Spleen (tissue), 7 donors: ENCODE measurements around the gene SUCO.
"Not testable (repeated sequence)": the region's sequence is repeated elsewhere in the genome, so short reads cannot be mapped to it uniquely, and the experiment has no call there.

Source experiments
- POLR2A ChIP-seq, 3 donors: fragments of 450-650 bp; IDR thresholded peaks; one replicate each; pipeline ENCODE4 v1.5.1; 2017; ENCODE audit warnings: antibody characterized with exemption in 3 of 3, mild to moderate bottlenecking in 1 of 3
- POLR2AphosphoS5 ChIP-seq, 3 donors: sonication (generic); formaldehyde crosslinking; IDR thresholded peaks; one replicate each; pipeline ENCODE4 v1.5.1; 2017; ENCODE audit warnings: antibody characterized with exemption in 3 of 3
- TF ChIP-seq, protein P1 (sequence below), 11 experiments: fragments of 200-600 bp in 7 of 11; fragments of 450-650 bp in 4 of 11; sonication (generic) in 4 of 11; IDR thresholded peaks in 8 of 11; conservative IDR thresholded peaks in 3 of 11; 1 replicate in 7 of 11; 2 replicates in 4 of 11; pipeline versions ENCODE4 v1.4.0 to v1.8.0; 2016 to 2021; ENCODE audit warnings: antibody characterized with exemption in 11 of 11, inconsistent platforms in 4 of 11, mild to moderate bottlenecking in 1 of 11
- donor health status: DM: no; HTN: no; CAD: no; lungs with moderate emphysema.
- donor health status: DM: no; HTN: no; CAD: no.
- donor health status: DM: no; HTN: no; CAD: no.

DNA sequence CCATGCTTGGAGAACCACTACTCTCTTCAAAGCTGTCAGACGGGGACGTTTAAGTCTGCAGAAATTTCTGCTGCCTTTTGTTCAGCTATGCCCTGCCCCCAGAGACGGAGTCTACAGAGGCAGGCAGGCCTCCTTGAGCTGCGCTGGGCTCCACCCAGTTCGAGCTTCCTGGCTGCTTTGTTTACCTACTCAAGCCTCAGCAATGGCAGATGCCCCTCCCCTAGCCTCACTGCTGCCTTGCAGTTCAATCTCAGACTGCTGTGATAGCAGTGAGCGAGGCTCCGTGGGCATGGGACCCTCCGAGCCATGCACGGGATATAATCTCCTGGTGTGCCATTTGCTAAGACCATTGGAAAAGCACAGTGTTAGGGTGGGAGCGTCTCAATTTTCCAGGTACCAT is 63.8 kb downstream of the SUCO start:
- TF ChIP-seq, protein P1, sequence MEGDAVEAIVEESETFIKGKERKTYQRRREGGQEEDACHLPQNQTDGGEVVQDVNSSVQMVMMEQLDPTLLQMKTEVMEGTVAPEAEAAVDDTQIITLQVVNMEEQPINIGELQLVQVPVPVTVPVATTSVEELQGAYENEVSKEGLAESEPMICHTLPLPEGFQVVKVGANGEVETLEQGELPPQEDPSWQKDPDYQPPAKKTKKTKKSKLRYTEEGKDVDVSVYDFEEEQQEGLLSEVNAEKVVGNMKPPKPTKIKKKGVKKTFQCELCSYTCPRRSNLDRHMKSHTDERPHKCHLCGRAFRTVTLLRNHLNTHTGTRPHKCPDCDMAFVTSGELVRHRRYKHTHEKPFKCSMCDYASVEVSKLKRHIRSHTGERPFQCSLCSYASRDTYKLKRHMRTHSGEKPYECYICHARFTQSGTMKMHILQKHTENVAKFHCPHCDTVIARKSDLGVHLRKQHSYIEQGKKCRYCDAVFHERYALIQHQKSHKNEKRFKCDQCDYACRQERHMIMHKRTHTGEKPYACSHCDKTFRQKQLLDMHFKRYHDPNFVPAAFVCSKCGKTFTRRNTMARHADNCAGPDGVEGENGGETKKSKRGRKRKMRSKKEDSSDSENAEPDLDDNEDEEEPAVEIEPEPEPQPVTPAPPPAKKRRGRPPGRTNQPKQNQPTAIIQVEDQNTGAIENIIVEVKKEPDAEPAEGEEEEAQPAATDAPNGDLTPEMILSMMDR (IDR thresholded peaks at IDR 0.05 in 8 of 11, conservative IDR thresholded peaks at IDR 0.05 in 3 of 11) = not testable (repeated sequence)
- TF ChIP-seq POLR2AphosphoS5, POLR2A (IDR thresholded peaks at IDR 0.05): not testable (repeated sequence)
